ENCODE results near the gene CDS2.
A peak's percentile ranks its signal among the peaks of the same experiment; 100 is the strongest.

Gene CDS2

GRCh38 chr20:5215672-5216304 is 89.0 kb downstream of the CDS2 start:
- no peak for DNase-seq

GRCh38 chr20:5216663-5217062 is 89.9 kb downstream of the CDS2 start:
- DNase-seq = no peak

GRCh38 chr20:5217616-5218015 is 90.8 kb downstream of the CDS2 start:
- DNase-seq = no peak

GRCh38 chr20:5220321-5221060 is 93.7 kb downstream of the CDS2 start:
- DNase-seq = no peak

GRCh38 chr20:5221061-5221430 is 94.2 kb downstream of the CDS2 start:
- no peak for DNase-seq

- peak; percentile 24 for DNase-seq
Measured at GRCh38 chr20:5222919-5223634, 96.3 kb downstream of the CDS2 start.

GRCh38 chr20:5230544-5230943 is 103.7 kb downstream of the CDS2 start:
- no peak for DNase-seq

- DNase-seq = no peak
Measured at GRCh38 chr20:5234158-5234557, 107.3 kb downstream of the CDS2 start.

GRCh38 chr20:5234978-5235377 is 108.2 kb downstream of the CDS2 start:
- DNase-seq = no peak
